GM18907 (cell line): Measurements from ENCODE around the gene CSMD2.
"Not testable (repeated sequence)": the region's sequence is repeated elsewhere in the genome, so short reads cannot be mapped to it uniquely, and the experiment has no call there.

ENCODE experiments used
- ATAC-seq: cut with Tn5 transposase; IDR thresholded peaks from one replicate; pipeline ENCODE4 v1.9.1; 2021; ENCODE audit warnings: mild to moderate bottlenecking, moderate library complexity; ENCODE audit not compliant: unreplicated experiment

CSMD2 gene

GRCh38 chr1:33527934-33528333 lies 637.1 kb downstream of the CSMD2 start:
- ATAC-seq = no peak

- ATAC-seq = no peak
These were observed 640.4 kb downstream of the CSMD2 start for GRCh38 chr1:33524586-33524985.

- no peak for ATAC-seq
These were observed 645.7 kb downstream of the CSMD2 start for GRCh38 chr1:33519240-33519884.

- ATAC-seq = no peak
These were observed 647.3 kb downstream of the CSMD2 start for GRCh38 chr1:33517596-33518250.

DNA sequence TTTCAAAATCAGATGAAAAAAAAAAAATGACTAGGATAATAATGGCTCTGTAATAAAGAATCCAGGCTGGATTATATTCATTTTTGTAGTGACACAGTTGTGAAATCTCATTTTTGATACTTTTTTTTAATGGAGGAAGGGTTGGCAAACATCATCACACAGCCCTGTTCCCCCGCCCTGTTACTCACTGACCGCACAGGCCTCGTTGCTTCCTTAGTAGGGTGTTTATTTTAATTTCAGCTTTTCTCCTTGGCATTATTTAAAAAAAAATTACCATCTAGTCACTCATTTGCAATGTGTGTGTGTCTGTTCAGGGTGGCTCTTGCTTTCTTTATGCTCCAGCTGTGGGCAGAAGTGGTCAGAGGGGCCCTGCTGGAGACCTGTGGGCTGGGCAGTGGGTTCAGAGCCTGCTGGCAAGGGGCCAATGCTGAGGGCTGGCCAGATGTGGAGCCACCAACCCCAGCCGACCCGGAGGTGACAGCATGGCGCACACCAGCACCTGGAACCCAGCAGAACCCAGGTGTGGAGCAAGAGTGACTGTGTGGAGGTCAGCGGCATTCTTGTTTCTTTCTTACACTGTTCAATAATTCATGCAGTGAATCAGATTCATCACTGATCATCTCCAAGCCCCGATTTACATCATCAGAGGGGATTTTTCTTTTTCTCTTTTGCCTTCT lies 648.0 kb downstream of the CSMD2 start:
- ATAC-seq = no peak

DNA sequence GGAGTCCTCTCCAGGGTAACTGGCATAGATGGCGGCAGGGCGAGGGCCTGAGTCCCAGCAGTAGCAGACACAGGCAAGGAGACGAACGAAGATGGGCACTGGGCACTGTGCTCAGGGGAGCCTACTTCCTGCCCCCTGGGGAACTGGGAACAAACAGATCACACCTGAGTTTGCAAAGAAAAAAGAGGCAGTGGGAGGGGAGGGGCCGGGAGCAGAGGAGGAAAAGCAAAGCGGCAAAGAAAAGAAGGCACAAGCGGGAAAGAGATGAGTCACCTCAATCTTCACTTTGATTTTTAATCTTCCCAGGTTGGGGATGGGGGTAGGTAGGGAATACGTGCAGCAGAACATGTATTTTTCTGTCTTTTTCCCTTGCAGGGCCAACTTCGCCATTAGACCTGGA lies 648.6 kb downstream of the CSMD2 start:
- no peak for ATAC-seq

DNA sequence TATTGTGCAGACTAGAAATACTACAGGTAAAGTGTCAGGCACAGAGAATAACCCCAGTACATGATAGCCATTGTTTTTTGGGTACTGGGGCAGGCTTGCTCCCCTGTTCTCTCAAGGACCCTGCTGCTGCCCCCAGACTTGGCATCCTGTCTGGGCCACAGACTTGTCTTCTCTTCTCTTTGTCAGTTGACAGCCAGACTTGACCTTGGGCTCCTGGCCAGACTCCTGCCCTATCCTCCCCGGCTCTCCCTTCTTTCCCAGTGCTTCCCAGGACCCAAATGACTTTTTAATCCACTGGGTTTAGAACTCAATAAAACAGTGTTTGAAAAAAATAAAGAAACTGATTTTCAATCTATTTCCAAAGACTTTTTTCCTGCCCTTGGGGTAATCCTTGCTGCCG lies 649.4 kb downstream of the CSMD2 start:
- ATAC-seq = no peak

DNA sequence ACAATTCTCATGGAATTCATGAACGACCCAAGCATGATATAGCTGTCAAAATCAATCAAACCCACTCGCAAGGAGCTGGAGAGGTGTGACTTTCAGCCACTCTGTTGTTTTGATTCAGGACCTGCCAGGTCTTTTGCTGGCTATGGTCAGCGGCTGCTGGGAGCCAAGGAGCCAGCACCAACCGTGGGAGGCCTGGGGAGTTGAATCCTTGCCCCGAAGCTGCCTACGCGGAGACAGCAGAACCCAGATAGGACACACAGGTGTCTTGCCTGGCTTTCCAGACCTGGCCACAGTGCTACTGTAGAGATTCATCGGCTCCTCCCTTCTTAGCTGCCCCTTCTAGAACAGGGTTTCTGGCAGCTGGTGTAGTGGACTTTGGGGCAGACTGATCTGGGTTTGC lies 649.9 kb downstream of the CSMD2 start:
- no peak for ATAC-seq

DNA sequence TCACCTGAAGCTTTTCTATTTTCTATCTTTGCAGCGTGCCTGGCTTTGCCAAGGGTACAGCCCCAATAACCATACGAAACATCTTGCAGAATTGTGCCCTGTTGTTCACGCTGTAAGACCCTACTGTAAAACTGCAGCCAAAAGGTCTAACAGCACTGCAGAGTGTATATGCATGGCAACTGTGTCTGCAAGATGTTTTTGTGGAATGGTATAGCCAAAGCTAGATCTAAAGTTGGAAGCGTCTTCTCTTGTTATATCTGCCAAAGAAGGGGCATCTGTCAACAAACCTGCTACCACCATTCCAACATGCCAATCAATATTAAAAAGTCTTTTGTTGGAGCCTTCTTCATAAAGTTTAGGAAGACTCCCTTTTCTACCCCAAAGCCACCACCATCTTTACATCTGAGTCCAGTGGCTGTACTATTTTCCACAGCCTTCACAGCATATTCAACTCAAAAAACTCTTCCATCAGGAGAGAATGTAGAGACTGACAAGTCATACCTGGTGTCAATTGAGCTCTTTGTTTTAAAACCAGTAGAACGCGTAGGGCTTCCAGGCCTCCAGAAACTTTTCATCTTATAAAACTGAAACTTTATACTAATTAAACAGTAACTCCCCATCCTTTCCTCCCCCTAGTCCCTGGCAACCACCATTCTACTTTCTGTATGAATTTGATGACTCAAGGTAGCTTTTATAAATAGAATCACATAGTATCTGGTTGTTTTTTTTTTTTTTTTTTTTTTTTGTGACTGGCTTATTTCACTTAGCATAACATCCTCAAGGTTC lies 652.6 kb downstream of the CSMD2 start:
- ATAC-seq = no peak

- not testable (repeated sequence) for ATAC-seq
These were observed 655.8 kb downstream of the CSMD2 start for GRCh38 chr1:33509276-33509675.

DNA sequence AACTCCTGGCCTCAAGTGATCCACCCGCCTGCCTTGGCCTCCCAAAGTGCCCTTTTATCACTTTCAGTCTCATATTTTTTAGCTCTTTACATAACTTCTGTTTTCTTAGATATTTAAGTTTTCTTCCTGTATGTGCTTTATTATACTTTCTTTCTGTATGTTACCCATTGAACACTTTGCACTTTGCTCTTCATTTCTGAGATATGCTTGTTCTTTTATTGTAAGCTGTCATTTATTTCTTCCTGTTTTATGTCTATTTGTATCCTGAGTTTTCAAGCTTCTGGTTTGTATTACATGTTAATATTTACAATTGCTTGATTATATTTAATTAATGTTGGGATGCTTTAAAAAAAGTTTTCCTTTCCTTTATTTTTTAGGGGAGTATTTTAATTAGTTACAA lies 656.9 kb downstream of the CSMD2 start:
- ATAC-seq = no peak

- no peak for ATAC-seq
These were observed 657.4 kb downstream of the CSMD2 start for GRCh38 chr1:33507661-33508060.

- ATAC-seq = no peak
These were observed 661.5 kb downstream of the CSMD2 start for GRCh38 chr1:33503506-33503905.

- no peak for ATAC-seq
These were observed 662.3 kb downstream of the CSMD2 start for GRCh38 chr1:33502726-33503125.

DNA sequence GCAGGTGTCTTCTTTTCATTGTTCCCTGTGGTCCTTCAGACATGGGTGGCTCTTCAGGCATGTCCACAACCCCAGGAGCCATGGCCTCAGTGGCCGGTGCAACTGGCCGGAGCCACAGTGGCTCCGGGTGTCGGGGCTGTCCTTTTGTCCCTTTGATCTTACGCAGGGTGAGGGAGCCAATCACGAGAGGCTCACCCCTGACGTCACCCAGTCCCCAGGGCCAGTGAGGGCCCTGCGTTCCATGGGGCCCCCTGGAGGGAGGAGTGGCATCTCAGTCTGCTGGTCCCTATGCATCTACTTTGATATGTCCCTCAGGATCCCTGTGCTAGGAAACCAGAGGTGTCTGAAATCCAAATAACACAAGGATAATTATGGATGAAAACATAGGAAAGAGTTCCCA lies 663.3 kb downstream of the CSMD2 start:
- ATAC-seq = no peak

DNA sequence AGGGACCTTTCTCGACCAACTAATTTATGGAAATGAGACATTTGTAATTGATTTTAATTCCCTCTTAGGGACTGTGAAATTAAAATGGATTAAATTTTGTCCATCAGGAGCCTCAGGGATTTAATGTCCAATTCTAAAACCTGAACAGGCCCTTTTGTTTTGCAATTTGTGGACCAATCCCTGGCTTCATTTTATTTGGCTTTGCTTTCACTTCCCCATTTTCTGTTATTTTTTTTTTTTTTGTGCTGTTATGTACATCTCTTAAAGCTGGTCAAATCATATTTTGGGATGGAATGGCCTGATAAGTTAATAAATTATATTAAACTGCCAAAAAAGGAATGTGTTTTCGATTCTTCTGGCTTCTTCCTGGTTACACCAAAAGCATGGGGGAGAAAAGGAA lies 663.7 kb downstream of the CSMD2 start:
- ATAC-seq = no peak

GRCh38 chr1:33500547-33500946 lies 664.5 kb downstream of the CSMD2 start:
- ATAC-seq = no peak

DNA sequence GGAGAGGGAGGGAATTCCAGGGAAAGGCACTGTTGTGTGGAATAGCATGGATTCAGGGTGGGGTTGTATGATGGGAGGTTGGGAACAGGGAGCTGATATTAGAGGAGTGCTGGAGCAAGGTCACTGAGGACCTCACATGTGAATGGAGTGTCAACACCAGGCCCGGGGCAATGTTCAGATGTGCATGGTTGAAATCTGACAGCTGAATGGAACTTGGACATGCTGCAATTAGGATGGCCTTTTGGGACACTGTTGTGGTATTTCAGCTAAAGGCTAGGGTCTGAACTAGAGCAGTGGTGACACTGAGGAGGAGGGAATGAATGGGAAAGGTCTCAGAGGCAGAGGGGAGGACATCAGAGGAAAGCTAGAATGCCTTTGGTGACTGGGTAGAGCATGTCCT lies 667.6 kb downstream of the CSMD2 start:
- ATAC-seq = no peak

GRCh38 chr1:33494929-33495328 lies 670.1 kb downstream of the CSMD2 start:
- no peak for ATAC-seq

DNA sequence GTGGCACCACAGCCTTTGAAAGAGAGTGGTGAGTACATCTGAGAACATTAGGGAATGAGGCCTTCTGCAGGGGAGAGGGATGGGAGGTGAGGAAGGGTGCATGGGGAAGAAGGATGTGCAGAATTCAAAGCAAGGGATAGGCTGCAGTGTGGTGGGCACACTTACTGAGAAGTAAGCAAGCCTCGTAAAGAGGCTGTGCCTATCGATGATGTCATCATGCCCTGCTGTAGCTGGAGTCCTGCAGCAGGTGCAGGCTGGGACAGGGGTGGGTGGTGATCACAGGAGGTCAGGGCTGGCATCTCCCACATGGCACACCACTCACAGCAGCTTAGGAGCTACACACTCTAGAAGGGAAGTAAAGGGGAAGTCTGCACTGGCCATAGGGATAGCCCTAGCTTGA lies 676.4 kb downstream of the CSMD2 start:
- ATAC-seq = no peak

DNA sequence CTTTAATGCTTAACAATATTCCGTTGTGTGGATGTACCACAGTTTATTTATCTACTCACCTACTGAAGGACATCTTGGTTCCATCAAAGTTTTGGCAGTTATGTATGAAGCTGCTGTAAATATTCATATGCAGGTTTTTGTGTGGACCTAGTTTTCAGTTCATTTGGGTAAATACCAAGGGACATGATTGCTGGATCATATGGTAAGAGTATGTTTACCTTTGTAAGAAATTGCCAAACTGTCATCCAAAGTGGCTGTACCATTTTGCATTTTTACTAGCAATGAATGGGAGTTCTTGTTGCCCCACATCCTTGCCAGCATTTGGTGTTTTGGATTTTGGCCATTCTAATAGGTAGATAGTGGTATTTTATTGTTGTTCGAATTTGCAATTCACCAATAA lies 682.6 kb downstream of the CSMD2 start:
- no peak for ATAC-seq

DNA sequence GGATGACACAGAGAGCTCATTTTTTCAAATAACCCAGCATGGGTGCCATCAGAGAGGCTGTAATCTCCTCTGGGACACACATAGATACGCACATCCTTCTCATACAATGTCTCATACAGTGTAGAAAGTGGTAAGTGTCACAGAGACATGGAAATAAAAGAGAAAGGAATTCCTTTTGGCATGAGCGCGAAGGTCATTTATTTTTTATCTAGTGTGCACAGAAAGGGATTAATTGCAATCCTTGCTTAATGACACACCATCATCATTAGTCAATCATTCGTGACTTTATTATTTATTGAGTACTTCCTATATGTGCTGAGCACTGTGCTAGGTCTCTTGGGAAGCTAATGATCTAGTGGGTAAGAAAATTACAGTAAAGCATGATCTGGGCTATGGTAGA lies 687.6 kb downstream of the CSMD2 start:
- no peak for ATAC-seq
